Uterus (tissue), 2 donors: ENCODE measurements around the gene DTNBP1.

ENCODE experiments used
- CTCF ChIP-seq, 4 experiments: fragments of 200-600 bp in 2 of 4; fragments of 450-650 bp in 2 of 4; sonication (generic) in 2 of 4; IDR thresholded peaks; one replicate each; pipeline ENCODE4 v1.5.1; 2016 to 2019; ENCODE audit warnings: antibody characterized with exemption in 4 of 4, mild to moderate bottlenecking in 2 of 4, moderate library complexity in 1 of 4
- POLR2A ChIP-seq, 2 donors: fragments of 450-650 bp; IDR thresholded peaks; one replicate each; pipeline ENCODE4 v1.6.1; 2016; ENCODE audit warnings: antibody characterized with exemption in 2 of 2, mild to moderate bottlenecking in 1 of 2, moderate library complexity in 1 of 2

- TF ChIP-seq CTCF (IDR thresholded peaks at IDR 0.05): no peak
- TF ChIP-seq POLR2A (IDR thresholded peaks at IDR 0.05): no peak
Observed at GRCh38 chr6:15473174-15473573, 189.7 kb downstream of the DTNBP1 start.
